Gastroesophageal sphincter (tissue), 3 donors: ENCODE data around the gene KIAA1614.

Experiments
- POLR2AphosphoS5 ChIP-seq: sonication (generic); formaldehyde crosslinking; IDR thresholded peaks from one replicate; pipeline ENCODE4 v1.6.1; 2017; ENCODE audit warnings: antibody characterized with exemption
- TF ChIP-seq, protein P1 (sequence below), 4 experiments: fragments of 200-600 bp in 2 of 4; fragments of 450-650 bp in 2 of 4; sonication (generic) in 1 of 4; IDR thresholded peaks; one replicate each; pipeline ENCODE4 v1.5.1; 2017 to 2019; ENCODE audit warnings: antibody characterized with exemption in 4 of 4, mild to moderate bottlenecking in 2 of 4, moderate library complexity in 2 of 4

DNA sequence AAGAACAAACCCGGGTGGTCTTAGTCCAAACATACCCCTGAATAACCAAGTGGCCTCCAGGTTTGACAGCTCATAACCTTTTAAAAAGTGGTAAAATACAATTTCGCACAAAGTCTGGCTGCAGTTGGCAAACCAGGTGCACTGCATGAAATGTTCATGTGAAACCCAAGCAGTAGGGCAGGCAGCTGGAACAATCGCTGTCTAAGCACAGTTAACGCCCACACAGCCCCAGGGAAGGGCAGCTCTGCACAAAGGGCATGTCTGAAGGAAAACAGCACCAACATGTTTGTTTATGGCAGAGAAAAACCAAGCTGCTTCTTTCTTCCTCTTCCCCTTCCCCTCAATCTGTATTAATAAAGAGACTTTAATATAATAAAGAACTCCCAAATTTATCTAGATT lies 49.5 kb downstream of the KIAA1614 start:
- TF ChIP-seq, protein P1, sequence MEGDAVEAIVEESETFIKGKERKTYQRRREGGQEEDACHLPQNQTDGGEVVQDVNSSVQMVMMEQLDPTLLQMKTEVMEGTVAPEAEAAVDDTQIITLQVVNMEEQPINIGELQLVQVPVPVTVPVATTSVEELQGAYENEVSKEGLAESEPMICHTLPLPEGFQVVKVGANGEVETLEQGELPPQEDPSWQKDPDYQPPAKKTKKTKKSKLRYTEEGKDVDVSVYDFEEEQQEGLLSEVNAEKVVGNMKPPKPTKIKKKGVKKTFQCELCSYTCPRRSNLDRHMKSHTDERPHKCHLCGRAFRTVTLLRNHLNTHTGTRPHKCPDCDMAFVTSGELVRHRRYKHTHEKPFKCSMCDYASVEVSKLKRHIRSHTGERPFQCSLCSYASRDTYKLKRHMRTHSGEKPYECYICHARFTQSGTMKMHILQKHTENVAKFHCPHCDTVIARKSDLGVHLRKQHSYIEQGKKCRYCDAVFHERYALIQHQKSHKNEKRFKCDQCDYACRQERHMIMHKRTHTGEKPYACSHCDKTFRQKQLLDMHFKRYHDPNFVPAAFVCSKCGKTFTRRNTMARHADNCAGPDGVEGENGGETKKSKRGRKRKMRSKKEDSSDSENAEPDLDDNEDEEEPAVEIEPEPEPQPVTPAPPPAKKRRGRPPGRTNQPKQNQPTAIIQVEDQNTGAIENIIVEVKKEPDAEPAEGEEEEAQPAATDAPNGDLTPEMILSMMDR (IDR thresholded peaks at IDR 0.05), result no peak
- no peak for TF ChIP-seq POLR2AphosphoS5
